Retinal pigment epithelial cell (primary cell): ENCODE measurements around the gene SLC8A1.

Source experiments
- DNase-seq: peaks from one replicate; pipeline ENCODE4 v3.0.0-alpha.2; 2010; ENCODE audit warnings: low read depth
- H3K4me3 ChIP-seq: 2 replicates; pipeline ENCODE4 v1.5.1; 2011; ENCODE audit warnings: mild to moderate bottlenecking, low read length, control low read depth, moderate library complexity
- TF ChIP-seq, protein P1 (sequence below): conservative IDR thresholded peaks from 2 replicates; pipeline ENCODE4 v1.5.1; 2011; ENCODE audit warnings: low read depth, low read length, control low read depth, inconsistent platforms

The SLC8A1 gene

GRCh38 chr2:40230186-40230585, 221.7 kb downstream of the SLC8A1 start:
- no peak overlapping the region for H3K4me3 ChIP-seq
- no peak for DNase-seq
- TF ChIP-seq, protein P1, sequence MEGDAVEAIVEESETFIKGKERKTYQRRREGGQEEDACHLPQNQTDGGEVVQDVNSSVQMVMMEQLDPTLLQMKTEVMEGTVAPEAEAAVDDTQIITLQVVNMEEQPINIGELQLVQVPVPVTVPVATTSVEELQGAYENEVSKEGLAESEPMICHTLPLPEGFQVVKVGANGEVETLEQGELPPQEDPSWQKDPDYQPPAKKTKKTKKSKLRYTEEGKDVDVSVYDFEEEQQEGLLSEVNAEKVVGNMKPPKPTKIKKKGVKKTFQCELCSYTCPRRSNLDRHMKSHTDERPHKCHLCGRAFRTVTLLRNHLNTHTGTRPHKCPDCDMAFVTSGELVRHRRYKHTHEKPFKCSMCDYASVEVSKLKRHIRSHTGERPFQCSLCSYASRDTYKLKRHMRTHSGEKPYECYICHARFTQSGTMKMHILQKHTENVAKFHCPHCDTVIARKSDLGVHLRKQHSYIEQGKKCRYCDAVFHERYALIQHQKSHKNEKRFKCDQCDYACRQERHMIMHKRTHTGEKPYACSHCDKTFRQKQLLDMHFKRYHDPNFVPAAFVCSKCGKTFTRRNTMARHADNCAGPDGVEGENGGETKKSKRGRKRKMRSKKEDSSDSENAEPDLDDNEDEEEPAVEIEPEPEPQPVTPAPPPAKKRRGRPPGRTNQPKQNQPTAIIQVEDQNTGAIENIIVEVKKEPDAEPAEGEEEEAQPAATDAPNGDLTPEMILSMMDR = no peak

DNA sequence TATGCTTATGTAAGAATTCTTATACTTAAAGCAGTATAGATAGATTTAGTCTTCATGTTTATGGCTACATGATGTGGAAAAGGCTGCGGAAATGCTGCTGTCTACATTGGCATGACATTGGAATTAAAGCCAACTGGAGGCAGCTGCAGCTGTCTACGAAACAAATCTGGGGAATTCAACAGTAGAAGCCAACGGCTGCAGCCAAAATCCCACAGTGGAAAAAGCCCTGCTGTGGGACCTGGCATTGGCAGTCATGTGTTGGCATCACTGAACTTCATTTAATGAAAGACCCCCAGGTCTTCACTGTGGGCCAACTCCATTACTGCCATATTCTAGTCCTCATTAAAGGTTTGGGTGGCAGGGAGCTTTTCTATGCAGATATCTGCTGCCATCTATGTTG, 223.6 kb downstream of the SLC8A1 start:
- TF ChIP-seq, protein P1 = no peak
- no peak overlapping the region for H3K4me3 ChIP-seq
- DNase-seq = no peak

- no peak for DNase-seq
- TF ChIP-seq, protein P1 = no peak
- no peak overlapping the region for H3K4me3 ChIP-seq
These were observed 224.7 kb downstream of the SLC8A1 start for GRCh38 chr2:40227210-40227609.

- TF ChIP-seq, protein P1 = no peak
- H3K4me3 ChIP-seq = no peak overlapping the region
- no peak for DNase-seq
These were observed 225.3 kb downstream of the SLC8A1 start for GRCh38 chr2:40226637-40227036.

DNA sequence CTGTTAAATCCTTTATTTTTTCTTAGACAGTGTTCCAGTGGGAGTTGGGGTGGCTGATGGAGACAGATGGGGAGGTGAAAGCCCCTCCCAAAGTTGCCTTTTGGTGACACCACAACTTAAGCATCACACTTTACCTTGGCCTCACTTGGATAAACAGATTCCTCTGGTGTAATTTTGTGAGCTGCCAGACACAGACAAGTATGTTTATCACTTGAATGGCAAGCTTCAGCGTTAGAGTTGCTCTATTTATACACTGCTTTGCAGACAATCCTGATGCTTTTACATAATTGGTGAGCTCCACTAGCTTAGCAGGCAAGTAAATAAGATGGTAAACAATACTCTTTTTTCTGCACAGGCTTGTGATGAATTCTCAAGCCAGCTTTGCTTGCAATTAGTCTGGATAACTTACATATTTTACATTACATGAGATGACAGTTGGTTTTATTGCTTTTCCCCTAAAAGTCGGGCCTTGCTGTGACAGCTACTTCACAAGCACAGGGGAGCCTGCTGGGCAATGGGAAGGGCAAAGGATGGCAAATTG, 226.2 kb downstream of the SLC8A1 start:
- TF ChIP-seq, protein P1 = no peak
- H3K4me3 ChIP-seq = no peak overlapping the region
- DNase-seq = peak; percentile 14

- TF ChIP-seq, protein P1 = no peak
- no peak overlapping the region for H3K4me3 ChIP-seq
- DNase-seq = no peak
These were observed 227.6 kb downstream of the SLC8A1 start for GRCh38 chr2:40224318-40224717.

DNA sequence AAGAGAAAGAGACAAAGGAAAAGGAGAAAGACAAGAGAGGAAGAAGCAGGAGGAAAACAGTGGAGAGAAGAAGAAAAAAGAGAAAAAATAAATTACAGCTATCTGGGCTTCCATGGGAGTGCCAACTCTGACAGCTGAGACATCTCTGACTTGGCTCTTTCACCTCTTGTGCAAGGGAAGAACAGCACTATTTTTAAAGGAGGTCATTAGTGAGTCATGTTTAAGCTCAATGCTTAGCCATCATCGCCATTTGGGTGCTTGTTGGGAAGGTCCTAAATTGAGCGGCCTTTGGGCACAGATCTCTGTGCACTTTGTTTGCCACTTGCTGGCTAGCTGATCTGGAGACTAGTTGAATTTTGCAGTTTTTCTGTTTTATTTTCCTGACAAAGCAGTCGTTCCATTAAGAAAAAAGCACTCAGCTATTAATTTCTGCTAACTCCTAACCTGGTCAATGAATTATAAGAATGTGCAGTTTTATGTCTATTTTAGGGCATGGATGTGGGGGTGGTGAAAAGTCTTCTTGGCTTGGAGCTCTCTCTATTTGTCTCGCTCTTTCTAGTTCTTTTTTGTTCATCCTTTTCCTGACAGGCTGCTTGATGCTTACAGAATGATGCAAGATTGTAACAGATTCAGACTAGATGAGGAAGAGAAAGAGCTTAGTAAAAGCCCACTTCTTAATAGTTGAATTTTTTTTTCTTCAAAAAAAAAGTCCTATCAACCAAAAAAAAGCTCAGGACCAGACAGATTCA, 231.5 kb downstream of the SLC8A1 start:
- TF ChIP-seq, protein P1 = no peak
- H3K4me3 ChIP-seq = no peak overlapping the region
- no peak for DNase-seq
